ENCODE data around the gene OMD. TPM values are rescaled to one million over a fixed set of nuclear protein-coding genes. Genes with fewer than 3 reads are reported as not detected.

Gene OMD
- total RNA-seq, 2 donors from 2014 or later: 15.1 to 47.0 TPM

- no peak for DNase-seq (ENCODE audit: low spot score)
- intact Hi-C loops (cut with DNase I): no loop called here
Observed at GRCh38 chr9:92381775-92382174, 42.5 kb downstream of the OMD start.

DNA sequence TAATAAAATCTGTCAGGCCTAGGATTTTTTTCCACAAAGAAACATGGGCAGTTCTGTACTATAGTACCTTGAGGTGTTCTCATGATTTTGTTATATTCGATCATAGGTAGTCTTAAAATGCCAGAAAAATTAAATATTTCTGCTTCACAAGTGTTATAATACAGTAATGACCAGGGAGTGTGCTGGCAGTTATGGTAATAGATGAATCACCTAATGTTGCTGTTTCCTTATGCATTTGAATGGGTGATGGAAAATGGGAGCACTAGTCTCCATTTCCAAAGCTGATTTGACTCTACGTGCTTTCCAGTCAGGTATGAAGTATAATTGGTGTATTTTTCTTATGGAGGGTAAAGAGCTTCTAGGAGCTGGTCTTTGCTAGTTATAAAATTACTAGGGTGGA lies 43.7 kb downstream of the OMD start:
- DNase-seq (ENCODE audit: low spot score): no peak
- intact Hi-C loops (cut with DNase I): no loop called here

GRCh38 chr9:92378865-92379560 lies 45.3 kb downstream of the OMD start:
- DNase-seq (ENCODE audit: low spot score): no peak
- intact Hi-C loops (cut with DNase I): no loop called here

- DNase-seq (ENCODE audit: low spot score): no peak
- intact Hi-C loops (cut with DNase I): no loop called here
Observed at GRCh38 chr9:92377876-92378275, 46.4 kb downstream of the OMD start.

- intact Hi-C loops (cut with DNase I): no loop called here
- DNase-seq (ENCODE audit: low spot score): no peak
Observed at GRCh38 chr9:92373167-92373566, 51.1 kb downstream of the OMD start.

GRCh38 chr9:92369075-92369474 lies 55.2 kb downstream of the OMD start:
- no peak for DNase-seq (ENCODE audit: low spot score)
- intact Hi-C loops (cut with DNase I): no loop called here

Other genes with a start within 250 kb of the OMD start
- 10 to 100 TPM; 82.6 to 87.1 TPM for gene IARS1, start 130.8 kb downstream of the OMD start, total RNA-seq
- gene NOL8, start 99.1 kb downstream of the OMD start, total RNA-seq: 10 to 100 TPM; 24.0 to 30.6 TPM
- 1 to 10 TPM; 3.5 to 4.5 TPM for gene CENPP, start 98.5 kb downstream of the OMD start, total RNA-seq
- gene OGN, start 19.9 kb downstream of the OMD start, total RNA-seq: 10 to 100 TPM; 28.4 to 64.0 TPM
- gene ASPN, start 58.0 kb upstream of the OMD start, total RNA-seq: 10 to 100 TPM; 22.5 to 34.5 TPM
- 10 to 100 TPM; 27.6 to 46.1 TPM for gene ECM2, start 111.5 kb upstream of the OMD start, total RNA-seq
- 1 to 10 TPM; 5.8 to 6.6 TPM for gene IPPK, start 245.7 kb upstream of the OMD start, total RNA-seq